HFFc6 (cell line): ENCODE data around the gene P3H4. TPM values are rescaled to one million over a fixed set of nuclear protein-coding genes. Genes with fewer than 3 reads are reported as not detected.

Experiments used
- DNase-seq: peaks from one replicate; pipeline ENCODE4 v3.0.0-alpha.2; 2018
- H3K27ac Mint-ChIP-seq: 2 replicates; pipeline ENCODE4 v1.8.0; 2020; ENCODE audit warnings: mild to moderate bottlenecking, mixed read lengths
- H3K27me3 Mint-ChIP-seq: 2 replicates; pipeline ENCODE4 v1.8.0; 2021; ENCODE audit warnings: mild to moderate bottlenecking, moderate library complexity, mixed read lengths; ENCODE audit not compliant: insufficient read depth
- H3K36me3 Mint-ChIP-seq: 2 replicates; pipeline ENCODE4 v1.8.0; 2021; ENCODE audit warnings: low read depth, mixed read lengths
- H3K4me1 Mint-ChIP-seq: 2 replicates; pipeline ENCODE4 v1.8.0; 2020; ENCODE audit warnings: low read depth, mixed read lengths
- H3K4me3 Mint-ChIP-seq: 2 replicates; pipeline ENCODE4 v1.8.0; 2020; ENCODE audit warnings: mild to moderate bottlenecking, moderate library complexity, mixed read lengths
- H3K9me3 Mint-ChIP-seq: 2 replicates; pipeline ENCODE4 v1.8.0; 2020; ENCODE audit warnings: mild to moderate bottlenecking, mixed read lengths
- CTCF ChIP-seq: fragments of 200-600 bp; sonication (generic); IDR thresholded peaks from 2 replicates; pipeline ENCODE4 v1.5.0; 2021; ENCODE audit warnings: antibody characterized with exemption, mild to moderate bottlenecking
- total RNA-seq, 6 experiments: library from RNA; stranded (reverse); fragmentation: NEBNext Ultra II Directional; extraction: Animal tissue kit (Norgen Biotek cat#: 25700); gene quantifications; 2 replicates in 1 of 6; 3 replicates in 5 of 6; pipeline ENCODE4 v1.2.3, GENCODE V29; 2021

Gene P3H4
- total RNA-seq, 6 experiments from 2014 or later = 48.8 to 75.5 (median 50.3) TPM

GRCh38 chr17:41787021-41787418 is 24.7 kb downstream of the P3H4 start:
- DNase-seq = no peak
- Mint-ChIP-seq H3K9me3 (no peaks in the 10 kb centered on the region), H3K4me3 (peak overlapping the region; percentile 26; the same call in 1 of the 2 replicates), H3K27me3 (peaks cover 26% of the 10 kb centered on the region), H3K27ac (no peak overlapping the region), H3K36me3 (no peaks in the 10 kb centered on the region), H3K4me1 (peaks cover 13% of the 10 kb centered on the region)
- no peak for TF ChIP-seq CTCF

GRCh38 chr17:41786227-41787020 is 25.3 kb downstream of the P3H4 start, which contains the start of gene JUP:
Gene JUP (minus strand): TSS chr17:41786711. CDS start chr17:41771854, 14,857 bp downstream.
- H3K36me3 Mint-ChIP-seq = no peaks in the 10 kb centered on the region
- peak; percentile 98 for DNase-seq
- peak; percentile 77 for TF ChIP-seq CTCF
- no peak within 1 kb of the TSS for H3K27ac Mint-ChIP-seq
- H3K9me3 Mint-ChIP-seq = no peaks in the 10 kb centered on the region
- peak within 1 kb of the TSS; percentile 43 for H3K4me3 Mint-ChIP-seq
- H3K4me1 Mint-ChIP-seq = peaks cover 13% of the 10 kb centered on the region
- peaks cover 26% of the 10 kb centered on the region for H3K27me3 Mint-ChIP-seq

- H3K4me3 Mint-ChIP-seq = 0 out of 2 replicates have a peak overlapping the region, but pooled peaks have one; percentile 43
- peaks cover 26% of the 10 kb centered on the region for H3K27me3 Mint-ChIP-seq
- no peaks in the 10 kb centered on the region for H3K9me3 Mint-ChIP-seq
- no peak for TF ChIP-seq CTCF
- no peaks in the 10 kb centered on the region for H3K36me3 Mint-ChIP-seq
- DNase-seq = no peak
- no peak overlapping the region for H3K27ac Mint-ChIP-seq
- H3K4me1 Mint-ChIP-seq = peaks cover 13% of the 10 kb centered on the region
Measured at GRCh38 chr17:41785859-41786226, 25.9 kb downstream of the P3H4 start.

GRCh38 chr17:41785091-41785858 is 26.5 kb downstream of the P3H4 start:
- H3K9me3 Mint-ChIP-seq = no peaks in the 10 kb centered on the region
- no peak for TF ChIP-seq CTCF
- H3K36me3 Mint-ChIP-seq = no peaks in the 10 kb centered on the region
- peaks cover 26% of the 10 kb centered on the region for H3K27me3 Mint-ChIP-seq
- H3K4me1 Mint-ChIP-seq = peaks cover 13% of the 10 kb centered on the region
- H3K4me3 Mint-ChIP-seq = peak overlapping the region; percentile 43; the same call in 1 of the 2 replicates
- DNase-seq = no peak
- no peak overlapping the region for H3K27ac Mint-ChIP-seq

- H3K9me3 Mint-ChIP-seq = no peaks in the 10 kb centered on the region
- DNase-seq = no peak
- no peak for TF ChIP-seq CTCF
- peaks cover 22% of the 10 kb centered on the region for H3K27me3 Mint-ChIP-seq
- peak overlapping the region; percentile 6; the same call in 1 of the 2 replicates for H3K4me3 Mint-ChIP-seq
- H3K36me3 Mint-ChIP-seq = no peaks in the 10 kb centered on the region
- peaks cover 13% of the 10 kb centered on the region for H3K4me1 Mint-ChIP-seq
- no peak overlapping the region for H3K27ac Mint-ChIP-seq
Measured at GRCh38 chr17:41784207-41784744, 27.5 kb downstream of the P3H4 start.
